HG02642 (cell line): ENCODE results near the gene FGF13.

Source experiments
- ATAC-seq: cut with Tn5 transposase; IDR thresholded peaks from one replicate; pipeline ENCODE4 v1.9.1; 2021; ENCODE audit warnings: mild to moderate bottlenecking; ENCODE audit not compliant: unreplicated experiment, poor library complexity

FGF13 gene

GRCh38 chrX:138711399-138712347, at the start of gene FGF13:
Gene FGF13 (minus strand): TSS chrX:138711717. CDS start chrX:138711003, 714 bp downstream.
- ATAC-seq, result no peak

GRCh38 chrX:138759217-138759943, 47.9 kb upstream of the FGF13 start:
- no peak for ATAC-seq

- no peak for ATAC-seq
These were observed 44.7 kb upstream of the FGF13 start for GRCh38 chrX:138756234-138756633.

GRCh38 chrX:138754861-138755260, 43.3 kb upstream of the FGF13 start:
- no peak for ATAC-seq

- no peak for ATAC-seq
These were observed 37.0 kb upstream of the FGF13 start for GRCh38 chrX:138748480-138748879.

- ATAC-seq, result no peak
These were observed 33.7 kb upstream of the FGF13 start for GRCh38 chrX:138745196-138745595.

GRCh38 chrX:138742217-138742616, 30.7 kb upstream of the FGF13 start:
- no peak for ATAC-seq

GRCh38 chrX:138740341-138740740, 28.8 kb upstream of the FGF13 start:
- ATAC-seq, result no peak

GRCh38 chrX:138723301-138723700, 11.8 kb upstream of the FGF13 start:
- no peak for ATAC-seq

GRCh38 chrX:138719396-138719795, 7.9 kb upstream of the FGF13 start:
- no peak for ATAC-seq

- ATAC-seq, result no peak
These were observed 7.4 kb upstream of the FGF13 start for GRCh38 chrX:138718941-138719340.

GRCh38 chrX:138710866-138711341, 613 bp downstream of the FGF13 start:
- ATAC-seq, result no peak

GRCh38 chrX:138709886-138710791, 1.4 kb downstream of the FGF13 start:
- ATAC-seq, result no peak

GRCh38 chrX:138708268-138708667, 3.2 kb downstream of the FGF13 start:
- ATAC-seq, result no peak

GRCh38 chrX:138704596-138704995, 6.9 kb downstream of the FGF13 start:
- ATAC-seq, result no peak

GRCh38 chrX:138704101-138704500, 7.4 kb downstream of the FGF13 start:
- ATAC-seq, result no peak

GRCh38 chrX:138692591-138692990, 18.9 kb downstream of the FGF13 start:
- ATAC-seq, result no peak

- ATAC-seq, result no peak
These were observed 20.3 kb downstream of the FGF13 start for GRCh38 chrX:138691186-138691585.

GRCh38 chrX:138690591-138690990, 20.9 kb downstream of the FGF13 start:
- ATAC-seq, result no peak

- ATAC-seq, result no peak
These were observed 27.9 kb downstream of the FGF13 start for GRCh38 chrX:138683600-138683999.
